ENCODE measurements around the gene DRC1.
"Not testable (repeated sequence)": the region's sequence is repeated elsewhere in the genome, so short reads cannot be mapped to it uniquely, and the experiment has no call there.

DRC1 gene

GRCh38 chr2:26464390-26465265 lies 62.9 kb downstream of the DRC1 start:
- DNase-seq, result no peak

GRCh38 chr2:26465266-26465925 lies 63.7 kb downstream of the DRC1 start:
- DNase-seq, result no peak

GRCh38 chr2:26465981-26466471 lies 64.3 kb downstream of the DRC1 start:
- DNase-seq, result no peak

GRCh38 chr2:26466662-26467310 lies 65.1 kb downstream of the DRC1 start:
- no peak for DNase-seq

- DNase-seq, result not testable (repeated sequence)
These were observed 66.8 kb downstream of the DRC1 start for GRCh38 chr2:26468544-26468943.

- DNase-seq, result peak; percentile 85
These were observed 67.5 kb downstream of the DRC1 start for GRCh38 chr2:26469092-26469710.

- no peak for DNase-seq
These were observed 68.2 kb downstream of the DRC1 start for GRCh38 chr2:26469955-26470354.

GRCh38 chr2:26470601-26471260 lies 69.0 kb downstream of the DRC1 start:
- no peak for DNase-seq

GRCh38 chr2:26471289-26471688 lies 69.6 kb downstream of the DRC1 start:
- no peak for DNase-seq

- DNase-seq, result no peak
These were observed 70.3 kb downstream of the DRC1 start for GRCh38 chr2:26471766-26472706.

- DNase-seq, result no peak
These were observed 71.3 kb downstream of the DRC1 start for GRCh38 chr2:26472821-26473655.

GRCh38 chr2:26473796-26474195 lies 72.1 kb downstream of the DRC1 start:
- DNase-seq, result no peak

GRCh38 chr2:26474261-26474785 lies 72.6 kb downstream of the DRC1 start:
- DNase-seq, result no peak

- DNase-seq, result no peak
These were observed 73.3 kb downstream of the DRC1 start for GRCh38 chr2:26475037-26475436.

GRCh38 chr2:26475832-26476501 lies 74.2 kb downstream of the DRC1 start:
- DNase-seq, result no peak

GRCh38 chr2:26477126-26477910 lies 75.6 kb downstream of the DRC1 start:
- no peak for DNase-seq

GRCh38 chr2:26477911-26478253 lies 76.2 kb downstream of the DRC1 start, which contains the start of gene OTOF:
TSS of gene OTOF (minus strand) at chr2:26478124.
- DNase-seq, result no peak

- no peak for DNase-seq
These were observed 76.6 kb downstream of the DRC1 start for GRCh38 chr2:26478366-26478765.
